ENCODE data around the gene DPYSL4.

- TF ChIP-seq, protein P1, sequence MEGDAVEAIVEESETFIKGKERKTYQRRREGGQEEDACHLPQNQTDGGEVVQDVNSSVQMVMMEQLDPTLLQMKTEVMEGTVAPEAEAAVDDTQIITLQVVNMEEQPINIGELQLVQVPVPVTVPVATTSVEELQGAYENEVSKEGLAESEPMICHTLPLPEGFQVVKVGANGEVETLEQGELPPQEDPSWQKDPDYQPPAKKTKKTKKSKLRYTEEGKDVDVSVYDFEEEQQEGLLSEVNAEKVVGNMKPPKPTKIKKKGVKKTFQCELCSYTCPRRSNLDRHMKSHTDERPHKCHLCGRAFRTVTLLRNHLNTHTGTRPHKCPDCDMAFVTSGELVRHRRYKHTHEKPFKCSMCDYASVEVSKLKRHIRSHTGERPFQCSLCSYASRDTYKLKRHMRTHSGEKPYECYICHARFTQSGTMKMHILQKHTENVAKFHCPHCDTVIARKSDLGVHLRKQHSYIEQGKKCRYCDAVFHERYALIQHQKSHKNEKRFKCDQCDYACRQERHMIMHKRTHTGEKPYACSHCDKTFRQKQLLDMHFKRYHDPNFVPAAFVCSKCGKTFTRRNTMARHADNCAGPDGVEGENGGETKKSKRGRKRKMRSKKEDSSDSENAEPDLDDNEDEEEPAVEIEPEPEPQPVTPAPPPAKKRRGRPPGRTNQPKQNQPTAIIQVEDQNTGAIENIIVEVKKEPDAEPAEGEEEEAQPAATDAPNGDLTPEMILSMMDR (IDR thresholded peaks at IDR 0.05) = no peak
- no peak for TF ChIP-seq POLR2A (IDR thresholded peaks at IDR 0.05)
These were observed 41.1 kb upstream of the DPYSL4 start for GRCh38 chr10:132145521-132146185.

Measured in lower leg skin (tissue), 3 donors.